MCF 10A (cell line): ENCODE data around the gene RNF214. TPM values are rescaled to one million over a fixed set of nuclear protein-coding genes. Genes with fewer than 3 reads are reported as not detected.

Experiments used
- BruUV-seq: library from RNA; stranded (reverse); fragments of 400-500 nt; replicated peaks from 2 replicates; lab custom pipeline; 2021; lab: Mats Ljungman, UMichigan
- CTCF ChIA-PET: fragments of 300-600 bp; sonication (Branson Sonifier 250); formaldehyde crosslinking; extraction: SDS; loops from one replicate; lab custom pipeline; 2021; ENCODE audit warnings: antibody characterized with exemption, inconsistent platforms; lab: Yijun Ruan, JAX
- POLR2A ChIA-PET: fragments of 300-600, 350-650 bp; sonication (Branson Sonifier 250); formaldehyde crosslinking; extraction: SDS; loops from one replicate; lab custom pipeline; 2020; ENCODE audit warnings: antibody characterized with exemption, inconsistent platforms; lab: Yijun Ruan, JAX
- DNase-seq: peaks from one replicate; pipeline ENCODE4 v3.0.0-alpha.2; 2018; ENCODE audit not compliant: unreplicated experiment
- H3K27ac Mint-ChIP-seq: one replicate; pipeline ENCODE4 v1.8.0; 2022; ENCODE audit warnings: mild to moderate bottlenecking, low read depth, mixed read lengths; ENCODE audit not compliant: unreplicated experiment
- H3K27me3 Mint-ChIP-seq: one replicate; pipeline ENCODE4 v1.8.0; 2022; ENCODE audit warnings: mixed read lengths; ENCODE audit not compliant: insufficient read depth, unreplicated experiment
- H3K36me3 Mint-ChIP-seq: one replicate; pipeline ENCODE4 v1.8.0; 2022; ENCODE audit warnings: mild to moderate bottlenecking, moderate library complexity, mixed read lengths; ENCODE audit not compliant: insufficient read depth, unreplicated experiment
- H3K4me1 Mint-ChIP-seq: one replicate; pipeline ENCODE4 v1.8.0; 2022; ENCODE audit warnings: mixed read lengths; ENCODE audit not compliant: insufficient read depth, unreplicated experiment
- H3K4me3 Mint-ChIP-seq: one replicate; pipeline ENCODE4 v1.8.0; 2022; ENCODE audit warnings: mild to moderate bottlenecking, moderate library complexity, mixed read lengths; ENCODE audit not compliant: unreplicated experiment
- H3K9me3 Mint-ChIP-seq: one replicate; pipeline ENCODE4 v1.8.0; 2022; ENCODE audit warnings: mixed read lengths; ENCODE audit not compliant: unreplicated experiment
- CTCF ChIP-seq: fragments of 200-600 bp; IDR thresholded peaks from one replicate; pipeline ENCODE4 v1.8.0; 2022; ENCODE audit warnings: antibody characterized with exemption, mild to moderate bottlenecking; ENCODE audit not compliant: unreplicated experiment
- intact Hi-C: fragments of 100-400 bp; cut with micrococcal nuclease; formaldehyde crosslinking; loops from 2 replicates; pipeline ENCODE4 v1.14.1; 2022
- total RNA-seq: library from RNA; stranded (reverse); gene quantifications from 2 replicates; pipeline ENCODE4 v1.2.3, GENCODE V29; 2022

RNF214 gene
- total RNA-seq, 1 experiment from 2014 or later, result 23.3 TPM

GRCh38 chr11:117194267-117194666 lies 38.2 kb upstream of the RNF214 start:
- BruUV-seq, result no TSS peak
- CTCF ChIA-PET, result interaction anchor here (0.6 to 1.7 kb wide), 4 partner anchors 8 to 1794 kb away, joined by 3 to 6 read pairs (median 4); no protein-coding TSS in a partner anchor
- H3K27me3 Mint-ChIP-seq, result no peaks in the 10 kb centered on the region
- H3K9me3 Mint-ChIP-seq, result no peaks in the 10 kb centered on the region
- peaks cover 13% of the 10 kb centered on the region for H3K36me3 Mint-ChIP-seq
- H3K4me3 Mint-ChIP-seq, result no peak overlapping the region
- intact Hi-C loops, result no loop called here
- no peak overlapping the region for H3K27ac Mint-ChIP-seq
- no peaks in the 10 kb centered on the region for H3K4me1 Mint-ChIP-seq
- no peak for TF ChIP-seq CTCF
- no peak for DNase-seq
- POLR2A ChIA-PET, result interaction anchor here (3.3 kb wide), 1 partner anchor 15 kb away, joined by 15 read pairs; the partner anchor contains the start of gene SIDT2

GRCh38 chr11:117195258-117195657 lies 37.2 kb upstream of the RNF214 start:
- H3K27me3 Mint-ChIP-seq, result no peaks in the 10 kb centered on the region
- no peaks in the 10 kb centered on the region for H3K4me1 Mint-ChIP-seq
- H3K36me3 Mint-ChIP-seq, result peaks cover 7% of the 10 kb centered on the region
- DNase-seq, result no peak
- ChIA-PET POLR2A (interaction anchor here (3.3 kb wide), 1 partner anchor 16 kb away, joined by 15 read pairs; the partner anchor contains the start of gene SIDT2), CTCF (interaction anchor here (0.9 to 1.3 kb wide), 2 partner anchors 14 to 649 kb away, joined by 3 to 5 read pairs; no protein-coding TSS in a partner anchor)
- H3K9me3 Mint-ChIP-seq, result no peaks in the 10 kb centered on the region
- intact Hi-C loops, result no loop called here
- H3K27ac Mint-ChIP-seq, result no peak overlapping the region
- TF ChIP-seq CTCF, result no peak
- no peak overlapping the region for H3K4me3 Mint-ChIP-seq
- BruUV-seq, result no TSS peak

GRCh38 chr11:117195761-117196160 lies 36.7 kb upstream of the RNF214 start:
- CTCF ChIA-PET, result interaction anchor here (1.3 kb wide), 1 partner anchor 14 kb away, joined by 5 read pairs; no protein-coding TSS in a partner anchor
- no peak for TF ChIP-seq CTCF
- POLR2A ChIA-PET, result interaction anchor here (3.3 kb wide), 1 partner anchor 16 kb away, joined by 15 read pairs; the partner anchor contains the start of gene SIDT2
- Mint-ChIP-seq H3K27me3 (no peaks in the 10 kb centered on the region), H3K27ac (no peak overlapping the region), H3K4me1 (no peaks in the 10 kb centered on the region), H3K4me3 (no peak overlapping the region), H3K9me3 (no peaks in the 10 kb centered on the region), H3K36me3 (peaks cover 7% of the 10 kb centered on the region)
- no peak for DNase-seq
- BruUV-seq, result no TSS peak
- intact Hi-C loops, result no loop called here

GRCh38 chr11:117197006-117197405 lies 35.5 kb upstream of the RNF214 start:
- BruUV-seq, result no TSS peak
- H3K4me3 Mint-ChIP-seq, result no peak overlapping the region

More at GRCh38 chr11:117197006-117197405, 35.5 kb upstream of the RNF214 start:
- ChIA-PET POLR2A (interaction anchor here (0.6 kb wide), 1 partner anchor 10 kb away, joined by 5 read pairs; no protein-coding TSS in a partner anchor), CTCF (interaction anchor here (1.0 to 1.5 kb wide), 4 partner anchors 11 to 30 kb away, joined by 3 to 12 read pairs (median 4); no protein-coding TSS in a partner anchor)
- TF ChIP-seq CTCF, result no peak
- Mint-ChIP-seq H3K4me1 (no peaks in the 10 kb centered on the region), H3K9me3 (no peaks in the 10 kb centered on the region), H3K36me3 (peaks cover 7% of the 10 kb centered on the region), H3K27ac (no peak overlapping the region), H3K27me3 (no peaks in the 10 kb centered on the region)
- no peak for DNase-seq
- intact Hi-C loops, result no loop called here
